HCEC 1CT (cell line): Measurements from ENCODE around the gene L3MBTL4.

Experiments
- DNase-seq: peaks from one replicate; pipeline ENCODE4 v3.0.0-alpha.2; 2017

Gene L3MBTL4

GRCh38 chr18:6362559-6363129 lies 52.1 kb downstream of the L3MBTL4 start:
- no peak for DNase-seq

GRCh38 chr18:6357668-6358067 lies 57.0 kb downstream of the L3MBTL4 start:
- no peak for DNase-seq

GRCh38 chr18:6355789-6356589 lies 58.7 kb downstream of the L3MBTL4 start:
- no peak for DNase-seq

GRCh38 chr18:6352275-6352674 lies 62.4 kb downstream of the L3MBTL4 start:
- no peak for DNase-seq

GRCh38 chr18:6342990-6343389 lies 71.7 kb downstream of the L3MBTL4 start:
- DNase-seq, result no peak

- DNase-seq, result no peak
These were observed 73.0 kb downstream of the L3MBTL4 start for GRCh38 chr18:6341709-6342108.

- DNase-seq, result no peak
These were observed 73.4 kb downstream of the L3MBTL4 start for GRCh38 chr18:6341303-6341702.

GRCh38 chr18:6340121-6340520 lies 74.6 kb downstream of the L3MBTL4 start:
- DNase-seq, result no peak

- no peak for DNase-seq
These were observed 78.5 kb downstream of the L3MBTL4 start for GRCh38 chr18:6336239-6336638.

GRCh38 chr18:6333981-6334380 lies 80.7 kb downstream of the L3MBTL4 start:
- no peak for DNase-seq

GRCh38 chr18:6331872-6332271 lies 82.8 kb downstream of the L3MBTL4 start:
- no peak for DNase-seq

- no peak for DNase-seq
These were observed 83.9 kb downstream of the L3MBTL4 start for GRCh38 chr18:6330786-6331185.

GRCh38 chr18:6328621-6329010 lies 86.1 kb downstream of the L3MBTL4 start:
- DNase-seq, result no peak

GRCh38 chr18:6327895-6328620 lies 86.7 kb downstream of the L3MBTL4 start:
- DNase-seq, result no peak

- no peak for DNase-seq
These were observed 87.2 kb downstream of the L3MBTL4 start for GRCh38 chr18:6327485-6327884.

- DNase-seq, result no peak
These were observed 88.1 kb downstream of the L3MBTL4 start for GRCh38 chr18:6326566-6326965.

GRCh38 chr18:6323319-6323889 lies 91.3 kb downstream of the L3MBTL4 start:
- DNase-seq, result no peak

- no peak for DNase-seq
These were observed 99.0 kb downstream of the L3MBTL4 start for GRCh38 chr18:6315517-6316331.

GRCh38 chr18:6313415-6313814 lies 101.3 kb downstream of the L3MBTL4 start:
- no peak for DNase-seq

- no peak for DNase-seq
These were observed 103.1 kb downstream of the L3MBTL4 start for GRCh38 chr18:6311456-6312215.

GRCh38 chr18:6310714-6311113 lies 104.0 kb downstream of the L3MBTL4 start:
- no peak for DNase-seq

- no peak for DNase-seq
These were observed 116.8 kb downstream of the L3MBTL4 start for GRCh38 chr18:6297875-6298274.
